Esophagus (tissue), 2 donors: ENCODE results near the gene STAP1. TPM values are rescaled to one million over a fixed set of nuclear protein-coding genes. Genes with fewer than 3 reads are reported as not detected.

Experiments used
- H3K27ac ChIP-seq, 2 donors: one replicate each; pipeline ENCODE4 v1.5.1; 2013; ENCODE audit warnings: low read depth in 2 of 2, mild to moderate bottlenecking in 2 of 2, inconsistent platforms in 1 of 2, low read length in 1 of 2, moderate library complexity in 1 of 2
- H3K27me3 ChIP-seq, 2 donors: one replicate each; pipeline ENCODE4 v1.6.1; 2013; ENCODE audit warnings: low read length in 2 of 2, control low read depth in 1 of 2, mild to moderate bottlenecking in 1 of 2; ENCODE audit not compliant: insufficient read depth in 2 of 2, control insufficient read depth in 1 of 2
- H3K36me3 ChIP-seq, 2 donors: one replicate each; pipeline ENCODE4 v1.6.1; 2013; ENCODE audit warnings: low read length in 1 of 2; ENCODE audit not compliant: control insufficient read depth in 2 of 2, insufficient read depth in 2 of 2
- H3K4me1 ChIP-seq, 2 donors: one replicate each; pipeline ENCODE4 v1.6.1; 2013; ENCODE audit warnings: low read length in 1 of 2; ENCODE audit not compliant: control insufficient read depth in 2 of 2, insufficient read depth in 2 of 2
- H3K4me3 ChIP-seq, 2 donors: one replicate each; pipeline ENCODE4 v1.5.1; 2013; ENCODE audit warnings: low read length in 2 of 2, mild to moderate bottlenecking in 2 of 2, low read depth in 1 of 2, moderate library complexity in 1 of 2
- H3K9me3 ChIP-seq, 2 donors: one replicate each; pipeline ENCODE4 v1.6.1; 2013; ENCODE audit warnings: mild to moderate bottlenecking in 2 of 2, low read depth in 1 of 2, low read length in 1 of 2, moderate library complexity in 1 of 2; ENCODE audit not compliant: control insufficient read depth in 2 of 2, insufficient read depth in 1 of 2
- WGBS, 2 donors: extraction: QIAGEN DNeasy Blood & Tissue Kit; methylation state at CpG; one replicate each; pipeline ENCODE4 v1.1.7; 2013; 5-methylcytosine and 5-hydroxymethylcytosine counted together
- polyA plus RNA-seq, 2 donors: library from polyadenylated mRNA; stranded (reverse); fragments of 200-250 nt; gene quantifications; one replicate each; pipeline ENCODE4 v1.2.3, GENCODE V29; 2013
- donor health status: healthy with polysubstance abuse.
- donor health status: Bipolar disorder and iron deficiency.

Gene STAP1
- polyA plus RNA-seq, 2 donors: 0.04 to 0.12 TPM

GRCh38 chr4:67575232-67576058 lies 16.9 kb downstream of the STAP1 start:
- Histone ChIP-seq H3K27me3 (no peaks in the 10 kb centered on the region), H3K9me3 (no peaks in the 10 kb centered on the region), H3K4me1 (no peaks in the 10 kb centered on the region), H3K36me3 (no peaks in the 10 kb centered on the region), H3K4me3 (no peak overlapping the region), H3K27ac (no peak overlapping the region)
- WGBS, 2 donors: 70 to 79% methylated on average over 13 of the region's 13 CpGs

GRCh38 chr4:67576059-67576466 lies 17.5 kb downstream of the STAP1 start:
- no peak overlapping the region for H3K27ac ChIP-seq
- WGBS, 2 donors: 82 to 83% methylated on average over 4 of the region's 4 CpGs
- no peak overlapping the region for H3K4me3 ChIP-seq

GRCh38 chr4:67576538-67576937 lies 18.0 kb downstream of the STAP1 start:
- 92 to 97% methylated on average over 1 of the region's 1 CpG for WGBS, 2 donors
- Histone ChIP-seq H3K27ac (no peak overlapping the region), H3K9me3 (no peaks in the 10 kb centered on the region)

More at GRCh38 chr4:67576059-67576466, 17.5 kb downstream of the STAP1 start:
- Histone ChIP-seq H3K9me3 (no peaks in the 10 kb centered on the region), H3K27me3 (no peaks in the 10 kb centered on the region), H3K4me1 (no peaks in the 10 kb centered on the region), H3K36me3 (no peaks in the 10 kb centered on the region)

DNA sequence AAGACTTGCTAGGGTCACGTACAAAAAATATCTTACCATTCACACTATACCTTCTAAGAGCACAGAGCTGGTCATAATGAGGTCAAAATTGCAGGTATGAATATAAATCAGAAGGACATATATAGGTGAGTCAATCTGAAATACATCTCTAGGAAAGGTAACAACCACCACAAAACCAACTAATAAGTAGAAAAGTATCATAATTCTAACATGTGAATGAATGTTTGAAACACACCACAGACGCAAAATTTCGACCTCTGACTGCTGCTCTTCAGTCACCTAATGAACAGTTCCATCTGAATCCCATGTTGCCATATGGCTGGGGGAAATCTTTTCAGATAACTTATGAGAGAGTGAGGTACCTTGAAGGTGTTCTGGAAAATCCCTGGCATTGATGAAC lies 22.1 kb downstream of the STAP1 start:
- WGBS, 2 donors: 75 to 80% methylated on average over 3 of the region's 3 CpGs
- no peaks in the 10 kb centered on the region for H3K4me1 ChIP-seq
- H3K27ac ChIP-seq: no peak overlapping the region
- no peak overlapping the region for H3K4me3 ChIP-seq
- H3K27me3 ChIP-seq: no peaks in the 10 kb centered on the region
- no peaks in the 10 kb centered on the region for H3K36me3 ChIP-seq
- H3K9me3 ChIP-seq: no peaks in the 10 kb centered on the region

More at GRCh38 chr4:67576538-67576937, 18.0 kb downstream of the STAP1 start:
- Histone ChIP-seq H3K36me3 (no peaks in the 10 kb centered on the region), H3K4me3 (no peak overlapping the region), H3K4me1 (no peaks in the 10 kb centered on the region), H3K27me3 (no peaks in the 10 kb centered on the region)

GRCh38 chr4:67581208-67581857 lies 22.8 kb downstream of the STAP1 start:
- Histone ChIP-seq H3K4me3 (no peak overlapping the region), H3K27me3 (no peaks in the 10 kb centered on the region), H3K4me1 (no peaks in the 10 kb centered on the region), H3K9me3 (no peaks in the 10 kb centered on the region), H3K36me3 (no peaks in the 10 kb centered on the region), H3K27ac (no peak overlapping the region)
- 53 to 59% methylated on average over 8 of the region's 8 CpGs for WGBS, 2 donors

- Histone ChIP-seq H3K27ac (no peak overlapping the region), H3K9me3 (no peaks in the 10 kb centered on the region), H3K4me1 (no peaks in the 10 kb centered on the region), H3K36me3 (no peaks in the 10 kb centered on the region), H3K27me3 (no peaks in the 10 kb centered on the region), H3K4me3 (no peak overlapping the region)
- WGBS, 2 donors: 47 to 48% methylated on average over 2 of the region's 2 CpGs
Observed at GRCh38 chr4:67581913-67582312, 23.4 kb downstream of the STAP1 start.

DNA sequence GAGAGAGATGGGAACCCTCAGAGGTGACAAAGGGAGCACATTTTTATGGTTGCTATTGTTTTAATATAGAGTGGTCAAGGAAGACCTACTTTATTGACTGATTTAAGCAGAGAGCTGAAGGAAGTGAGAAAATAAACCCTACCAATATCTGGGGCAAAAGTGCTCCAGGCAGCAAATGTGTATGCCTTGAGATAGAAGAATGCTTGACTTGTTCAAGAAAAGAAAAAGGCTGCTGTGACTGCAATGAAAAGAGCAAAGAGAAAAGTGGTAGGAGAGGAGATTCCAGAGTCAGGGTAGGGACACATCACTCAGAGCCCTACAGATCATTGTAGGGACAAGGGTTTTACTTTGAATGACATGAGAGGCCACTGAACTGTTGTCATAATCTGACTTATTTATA lies 26.0 kb downstream of the STAP1 start:
- Histone ChIP-seq H3K4me3 (no peak overlapping the region), H3K27me3 (no peaks in the 10 kb centered on the region), H3K9me3 (no peaks in the 10 kb centered on the region), H3K4me1 (no peaks in the 10 kb centered on the region), H3K27ac (no peak overlapping the region), H3K36me3 (no peaks in the 10 kb centered on the region)

GRCh38 chr4:67587156-67587555 lies 28.6 kb downstream of the STAP1 start:
- WGBS, 2 donors: 75 to 89% methylated on average over 3 of the region's 3 CpGs
- Histone ChIP-seq H3K27me3 (no peaks in the 10 kb centered on the region), H3K27ac (no peak overlapping the region), H3K4me1 (no peaks in the 10 kb centered on the region), H3K9me3 (no peaks in the 10 kb centered on the region), H3K4me3 (no peak overlapping the region), H3K36me3 (no peaks in the 10 kb centered on the region)

- no peak overlapping the region for H3K27ac ChIP-seq
- H3K9me3 ChIP-seq: no peaks in the 10 kb centered on the region
- H3K4me1 ChIP-seq: no peaks in the 10 kb centered on the region
- H3K27me3 ChIP-seq: no peaks in the 10 kb centered on the region
- 67 to 76% methylated on average over 2 of the region's 2 CpGs for WGBS, 2 donors
- no peak overlapping the region for H3K4me3 ChIP-seq
- no peaks in the 10 kb centered on the region for H3K36me3 ChIP-seq
Observed at GRCh38 chr4:67593741-67594175, 35.2 kb downstream of the STAP1 start.
